Epithelial cell of proximal tubule (primary cell): ENCODE results near the gene REXO5. TPM values are rescaled to one million over a fixed set of nuclear protein-coding genes. Genes with fewer than 3 reads are reported as not detected.

Source experiments
- DNase-seq: peaks from one replicate; pipeline ENCODE4 v3.0.0-alpha.2; 2011; ENCODE audit warnings: low read depth
- H3K4me3 ChIP-seq: 2 replicates; pipeline ENCODE4 v1.5.1; 2011; ENCODE audit warnings: low read depth, mild to moderate bottlenecking, low read length
- CTCF ChIP-seq: conservative IDR thresholded peaks from 2 replicates; pipeline ENCODE4 v1.5.1; 2012; ENCODE audit warnings: low read depth, mild to moderate bottlenecking, low read length
- total RNA-seq: library from RNA; depleted of rRNA; stranded (reverse); fragments of >200 nt; gene quantifications from 2 replicates; pipeline ENCODE4 v1.2.3, GENCODE V29; 2015

Gene REXO5
- total RNA-seq, 1 donor from 2014 or later, result 6.5 TPM

- TF ChIP-seq CTCF, result no peak
- DNase-seq, result no peak
- no peak overlapping the region for H3K4me3 ChIP-seq
Observed at GRCh38 chr16:20870122-20870820, 63.9 kb downstream of the REXO5 start.

GRCh38 chr16:20871258-20871657, 64.9 kb downstream of the REXO5 start:
- no peak for DNase-seq
- TF ChIP-seq CTCF, result no peak
- H3K4me3 ChIP-seq, result no peak overlapping the region

GRCh38 chr16:20871941-20872815, 65.9 kb downstream of the REXO5 start:
- H3K4me3 ChIP-seq, result no peak overlapping the region
- DNase-seq, result no peak
- no peak for TF ChIP-seq CTCF

GRCh38 chr16:20873331-20873730, 67.0 kb downstream of the REXO5 start:
- DNase-seq, result no peak
- H3K4me3 ChIP-seq, result no peak overlapping the region
- TF ChIP-seq CTCF, result no peak

GRCh38 chr16:20874088-20874581, 67.8 kb downstream of the REXO5 start:
- TF ChIP-seq CTCF, result no peak
- no peak overlapping the region for H3K4me3 ChIP-seq
- no peak for DNase-seq

GRCh38 chr16:20875355-20875650, 69.0 kb downstream of the REXO5 start:
- TF ChIP-seq CTCF, result no peak
- H3K4me3 ChIP-seq, result no peak overlapping the region
- DNase-seq, result no peak
